Measurements from ENCODE around the gene AQP6. TPM values are rescaled to one million over a fixed set of nuclear protein-coding genes. Genes with fewer than 3 reads are reported as not detected.

Gene AQP6
- total RNA-seq, 4 donors from 2014 or later: 0.10 to 0.20 TPM; not detected in 2

GRCh38 chr12:50013361-50014147 lies 40.8 kb downstream of the AQP6 start:
- WGBS, 2 donors: 75 to 78% methylated on average over 2 of the region's 2 CpGs
- no peak for TF ChIP-seq CTCF (IDR thresholded peaks at IDR 0.05)
- TF ChIP-seq POLR2A (IDR thresholded peaks at IDR 0.05): no peak
- DNase-seq (ENCODE audit: low spot score in 2 of 2): no peak
- H3K4me3 ChIP-seq (ENCODE audit: low read depth, poor library complexity, severe bottlenecking): no peak overlapping the region
- intact Hi-C loops (cut with DNase I; ENCODE audit: low total_unique reads): no loop called here

GRCh38 chr12:50014342-50014741 lies 41.6 kb downstream of the AQP6 start:
- intact Hi-C loops (cut with DNase I; ENCODE audit: low total_unique reads): no loop called here
- peak in 1 of 2 donors; percentile 14 for DNase-seq (ENCODE audit: low spot score in 2 of 2)
- TF ChIP-seq POLR2A (IDR thresholded peaks at IDR 0.05) (no peak), CTCF (IDR thresholded peaks at IDR 0.05) (no peak)
- WGBS, 2 donors: 92 to 94% methylated on average over 3 of the region's 3 CpGs
- no peak overlapping the region for H3K4me3 ChIP-seq (ENCODE audit: low read depth, poor library complexity, severe bottlenecking)

- TF ChIP-seq CTCF (IDR thresholded peaks at IDR 0.05): no peak
- TF ChIP-seq POLR2A (IDR thresholded peaks at IDR 0.05): no peak
- WGBS, 2 donors: 59 to 71% methylated on average over 10 of the region's 10 CpGs
- intact Hi-C loops (cut with DNase I; ENCODE audit: low total_unique reads): no loop called here
- DNase-seq (ENCODE audit: low spot score in 2 of 2): peak; percentile 62 to 87
- H3K4me3 ChIP-seq (ENCODE audit: low read depth, poor library complexity, severe bottlenecking): no peak overlapping the region
Measured at GRCh38 chr12:50016501-50017475, 44.0 kb downstream of the AQP6 start.

- peak in 1 of 2 donors; percentile 68 for DNase-seq (ENCODE audit: low spot score in 2 of 2)
- intact Hi-C loops (cut with DNase I; ENCODE audit: low total_unique reads): no loop called here
- 79 to 81% methylated on average over 6 of the region's 6 CpGs for WGBS, 2 donors
- H3K4me3 ChIP-seq (ENCODE audit: low read depth, poor library complexity, severe bottlenecking): no peak overlapping the region
- TF ChIP-seq POLR2A (IDR thresholded peaks at IDR 0.05): no peak
Measured at GRCh38 chr12:50017641-50018040, 44.9 kb downstream of the AQP6 start.

GRCh38 chr12:50018154-50018553 lies 45.4 kb downstream of the AQP6 start:
- WGBS, 2 donors: 65 to 67% methylated on average over 3 of the region's 3 CpGs
- intact Hi-C loops (cut with DNase I; ENCODE audit: low total_unique reads): no loop called here
- TF ChIP-seq POLR2A (IDR thresholded peaks at IDR 0.05) (no peak), CTCF (IDR thresholded peaks at IDR 0.05) (no peak)
- no peak overlapping the region for H3K4me3 ChIP-seq (ENCODE audit: low read depth, poor library complexity, severe bottlenecking)
- no peak for DNase-seq (ENCODE audit: low spot score in 2 of 2)

- DNase-seq (ENCODE audit: low spot score in 2 of 2): no peak
- no peak overlapping the region for H3K4me3 ChIP-seq (ENCODE audit: low read depth, poor library complexity, severe bottlenecking)
- intact Hi-C loops (cut with DNase I; ENCODE audit: low total_unique reads): no loop called here
- 95 to 97% methylated on average over 2 of the region's 2 CpGs for WGBS, 2 donors
- TF ChIP-seq CTCF (IDR thresholded peaks at IDR 0.05): no peak
- no peak for TF ChIP-seq POLR2A (IDR thresholded peaks at IDR 0.05)
Measured at GRCh38 chr12:50018968-50019367, 46.2 kb downstream of the AQP6 start.
